Measurements from ENCODE around the gene USP6NL. TPM values are rescaled to one million over a fixed set of nuclear protein-coding genes. Genes with fewer than 3 reads are reported as not detected.

The USP6NL gene
- polyA plus RNA-seq, 1 of the 3 experiments (the other 2 are of a cell fraction): 8.9 TPM

DNA sequence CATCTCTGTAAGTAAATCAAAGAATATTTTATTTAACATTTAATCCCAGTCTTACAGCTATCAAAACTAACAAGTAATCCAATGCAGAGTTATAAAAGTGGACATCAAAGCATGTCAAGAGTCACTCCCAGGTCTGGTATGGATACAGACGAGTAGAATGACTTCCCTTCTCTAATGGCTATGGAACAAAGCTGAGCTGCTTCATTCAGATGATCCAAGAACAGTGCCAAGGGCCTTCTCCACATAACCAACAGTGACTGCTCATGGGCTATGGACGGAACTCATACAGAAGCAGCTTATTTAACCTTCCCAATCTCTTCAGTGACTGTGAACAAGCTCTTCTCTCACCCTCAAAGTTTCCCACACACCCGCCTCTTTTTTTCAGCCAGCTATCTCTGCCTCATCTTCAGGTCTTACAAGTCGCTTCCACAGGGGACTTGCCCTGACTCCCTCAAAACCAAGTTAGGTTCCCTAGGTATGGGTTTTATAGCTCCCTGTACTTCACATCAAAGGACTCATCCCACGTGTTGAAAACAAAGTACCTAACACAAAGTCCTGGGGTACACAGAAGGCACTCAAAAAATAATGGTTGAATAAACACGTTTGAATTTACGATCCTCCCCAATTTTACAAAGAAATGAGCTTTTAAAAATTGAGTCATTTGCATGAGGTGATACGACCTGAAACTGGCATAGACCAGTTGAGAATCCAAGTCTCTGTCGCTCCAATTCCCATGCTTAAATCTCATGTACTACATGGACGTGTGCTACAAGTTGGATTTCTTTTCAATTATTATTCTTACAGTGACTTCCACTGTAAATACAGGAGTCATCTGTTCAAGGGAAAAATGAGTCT is 3.1 kb downstream of the USP6NL start:
- ChIA-PET CTCF (interaction anchor here (0.6 to 2.5 kb wide), 6 partner anchors 14 to 184 kb away, joined by 3 to 10 read pairs (median 4); no protein-coding TSS in a partner anchor), POLR2A (no interaction called here)
- H3K27me3 ChIP-seq (ENCODE audit: insufficient read depth): no peaks in the 10 kb centered on the region
- no peak for TF ChIP-seq EP300 (IDR thresholded peaks at IDR 0.05; ENCODE audit: borderline replicate concordance in 1 of 2, low read depth in 1 of 2, low read length in 1 of 2)
- no peak for TF ChIP-seq GATA2 (CRISPR knock-in tag; IDR thresholded peaks at IDR 0.05)
- TF ChIP-seq TAF1 (IDR thresholded peaks at IDR 0.05; ENCODE audit: borderline replicate concordance, low read depth, low read length): no peak
- no peaks in the 10 kb centered on the region for H3K36me3 ChIP-seq (replicated peaks in 1 of 2; ENCODE audit: control insufficient read depth in 1 of 2, insufficient read depth in 2 of 2, low read length in 1 of 2)
- no peak overlapping the region for H3K4me2 ChIP-seq
- H4K20me1 ChIP-seq (ENCODE audit: insufficient read depth): peaks cover 23% of the 10 kb centered on the region
- H3K79me2 ChIP-seq (ENCODE audit: insufficient read depth): peaks cover 69% of the 10 kb centered on the region
- no peaks in the 10 kb centered on the region for H3K9me2 ChIP-seq
- peaks cover 11% of the 10 kb centered on the region; the same call in 1 of the 2 replicates for H3K9me3 ChIP-seq
- peaks cover 10 to 11% of the 10 kb centered on the region in 2 experiments for H3K4me1 ChIP-seq (ENCODE audit: control insufficient read depth in 1 of 2, insufficient read depth in 2 of 2, low read depth in 1 of 2, low read length in 1 of 2)
- no peak for DNase-seq
- H3K4me3 ChIP-seq (ENCODE audit: low read depth in 2 of 2, low read length in 1 of 2): no peak overlapping the region
- peaks cover 7% of the 10 kb centered on the region for H3F3A ChIP-seq (replicated peaks; ENCODE audit: insufficient read depth)
- no peak overlapping the region for H2AFZ ChIP-seq (ENCODE audit: low read depth)
- 95% methylated on average over 10 of the region's 10 CpGs for WGBS (ENCODE audit: low lambda C conversion rate)
- H3K9ac ChIP-seq: no peak overlapping the region
- no peak overlapping the region for H3K27ac ChIP-seq (ENCODE audit: low read depth in 2 of 2, low read length in 1 of 2)

DNA sequence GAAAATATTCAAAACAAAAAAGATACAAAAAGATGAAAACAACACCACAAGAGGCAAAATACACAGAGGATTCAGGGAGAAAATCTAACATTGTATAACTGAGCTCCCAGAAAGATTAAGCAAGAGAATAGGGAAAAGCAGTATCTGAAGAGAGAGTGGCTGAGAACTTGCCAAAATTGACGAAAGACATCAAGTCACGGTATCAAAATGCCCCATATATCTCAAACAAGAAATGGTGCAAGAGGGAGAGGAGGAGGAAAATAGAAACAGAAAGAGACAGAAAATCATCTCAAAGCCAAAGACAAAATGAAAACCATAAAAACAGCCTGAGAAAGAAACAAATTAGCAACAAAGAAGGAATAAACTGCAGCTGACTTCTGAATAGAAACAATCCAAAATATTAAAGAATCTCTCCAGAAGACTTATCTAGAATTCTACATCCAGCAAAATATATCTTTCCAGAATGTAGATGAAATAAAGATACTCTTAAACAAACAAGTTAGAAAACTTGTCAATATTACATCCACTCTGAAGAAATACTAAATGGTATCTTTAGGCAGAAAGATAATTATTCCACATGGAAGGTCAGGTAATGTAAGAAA is 5.5 kb downstream of the USP6NL start:
- Histone ChIP-seq H3K27me3 (ENCODE audit: insufficient read depth) (no peaks in the 10 kb centered on the region), H3K4me2 (no peak overlapping the region), H3K27ac (ENCODE audit: low read depth in 2 of 2, low read length in 1 of 2) (no peak overlapping the region), H3K4me1 (ENCODE audit: control insufficient read depth in 1 of 2, insufficient read depth in 2 of 2, low read depth in 1 of 2, low read length in 1 of 2) (peaks cover 10 to 14% of the 10 kb centered on the region in 2 experiments), H3K79me2 (ENCODE audit: insufficient read depth) (peaks cover 92% of the 10 kb centered on the region), H3K9me3 (peaks cover 11% of the 10 kb centered on the region; the same call in 1 of the 2 replicates), H3K4me3 (ENCODE audit: low read depth in 2 of 2, low read length in 1 of 2) (no peak overlapping the region), H3K36me3 (replicated peaks in 1 of 2; ENCODE audit: control insufficient read depth in 1 of 2, insufficient read depth in 2 of 2, low read length in 1 of 2) (no peaks in the 10 kb centered on the region), H3K9me2 (no peaks in the 10 kb centered on the region), H4K20me1 (ENCODE audit: insufficient read depth) (peaks cover 34% of the 10 kb centered on the region), H3F3A (replicated peaks; ENCODE audit: insufficient read depth) (no peaks in the 10 kb centered on the region), H3K9ac (no peak overlapping the region), H2AFZ (ENCODE audit: low read depth) (no peak overlapping the region)
- POLR2A ChIA-PET: no interaction called here
- no peak for DNase-seq
- TF ChIP-seq TEAD4 (IDR thresholded peaks at IDR 0.05; ENCODE audit: borderline replicate concordance, insufficient read depth) (no peak), RCOR1 (IDR thresholded peaks at IDR 0.05; ENCODE audit: low read length) (no peak), JUND (IDR thresholded peaks at IDR 0.05) (no peak), POLR2AphosphoS5 (IDR thresholded peaks at IDR 0.05; ENCODE audit: low read depth, low read length) (no peak), TCF12 (IDR thresholded peaks at IDR 0.05) (no peak), GATA2 (CRISPR knock-in tag; IDR thresholded peaks at IDR 0.05) (no peak), SMC3 (IDR thresholded peaks at IDR 0.05; ENCODE audit: low read depth, low read length) (no peak), RXRA (IDR thresholded peaks at IDR 0.05; ENCODE audit: borderline replicate concordance, low read depth) (no peak), SIN3A (IDR thresholded peaks at IDR 0.05; ENCODE audit: borderline replicate concordance, low read depth, low read length) (no peak), TAF1 (IDR thresholded peaks at IDR 0.05; ENCODE audit: borderline replicate concordance, low read depth, low read length) (no peak)
- TF ChIP-seq, protein P1, sequence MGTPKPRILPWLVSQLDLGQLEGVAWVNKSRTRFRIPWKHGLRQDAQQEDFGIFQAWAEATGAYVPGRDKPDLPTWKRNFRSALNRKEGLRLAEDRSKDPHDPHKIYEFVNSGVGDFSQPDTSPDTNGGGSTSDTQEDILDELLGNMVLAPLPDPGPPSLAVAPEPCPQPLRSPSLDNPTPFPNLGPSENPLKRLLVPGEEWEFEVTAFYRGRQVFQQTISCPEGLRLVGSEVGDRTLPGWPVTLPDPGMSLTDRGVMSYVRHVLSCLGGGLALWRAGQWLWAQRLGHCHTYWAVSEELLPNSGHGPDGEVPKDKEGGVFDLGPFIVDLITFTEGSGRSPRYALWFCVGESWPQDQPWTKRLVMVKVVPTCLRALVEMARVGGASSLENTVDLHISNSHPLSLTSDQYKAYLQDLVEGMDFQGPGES (IDR thresholded peaks at IDR 0.05; ENCODE audit: low read depth, low read length): no peak
- TF ChIP-seq, protein P2, sequence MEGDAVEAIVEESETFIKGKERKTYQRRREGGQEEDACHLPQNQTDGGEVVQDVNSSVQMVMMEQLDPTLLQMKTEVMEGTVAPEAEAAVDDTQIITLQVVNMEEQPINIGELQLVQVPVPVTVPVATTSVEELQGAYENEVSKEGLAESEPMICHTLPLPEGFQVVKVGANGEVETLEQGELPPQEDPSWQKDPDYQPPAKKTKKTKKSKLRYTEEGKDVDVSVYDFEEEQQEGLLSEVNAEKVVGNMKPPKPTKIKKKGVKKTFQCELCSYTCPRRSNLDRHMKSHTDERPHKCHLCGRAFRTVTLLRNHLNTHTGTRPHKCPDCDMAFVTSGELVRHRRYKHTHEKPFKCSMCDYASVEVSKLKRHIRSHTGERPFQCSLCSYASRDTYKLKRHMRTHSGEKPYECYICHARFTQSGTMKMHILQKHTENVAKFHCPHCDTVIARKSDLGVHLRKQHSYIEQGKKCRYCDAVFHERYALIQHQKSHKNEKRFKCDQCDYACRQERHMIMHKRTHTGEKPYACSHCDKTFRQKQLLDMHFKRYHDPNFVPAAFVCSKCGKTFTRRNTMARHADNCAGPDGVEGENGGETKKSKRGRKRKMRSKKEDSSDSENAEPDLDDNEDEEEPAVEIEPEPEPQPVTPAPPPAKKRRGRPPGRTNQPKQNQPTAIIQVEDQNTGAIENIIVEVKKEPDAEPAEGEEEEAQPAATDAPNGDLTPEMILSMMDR (IDR thresholded peaks at IDR 0.05): no peak
- TF ChIP-seq, protein P3, sequence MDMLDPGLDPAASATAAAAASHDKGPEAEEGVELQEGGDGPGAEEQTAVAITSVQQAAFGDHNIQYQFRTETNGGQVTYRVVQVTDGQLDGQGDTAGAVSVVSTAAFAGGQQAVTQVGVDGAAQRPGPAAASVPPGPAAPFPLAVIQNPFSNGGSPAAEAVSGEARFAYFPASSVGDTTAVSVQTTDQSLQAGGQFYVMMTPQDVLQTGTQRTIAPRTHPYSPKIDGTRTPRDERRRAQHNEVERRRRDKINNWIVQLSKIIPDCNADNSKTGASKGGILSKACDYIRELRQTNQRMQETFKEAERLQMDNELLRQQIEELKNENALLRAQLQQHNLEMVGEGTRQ (IDR thresholded peaks at IDR 0.05; ENCODE audit: borderline replicate concordance, low read depth, low read length): no peak
- TF ChIP-seq, protein P4, sequence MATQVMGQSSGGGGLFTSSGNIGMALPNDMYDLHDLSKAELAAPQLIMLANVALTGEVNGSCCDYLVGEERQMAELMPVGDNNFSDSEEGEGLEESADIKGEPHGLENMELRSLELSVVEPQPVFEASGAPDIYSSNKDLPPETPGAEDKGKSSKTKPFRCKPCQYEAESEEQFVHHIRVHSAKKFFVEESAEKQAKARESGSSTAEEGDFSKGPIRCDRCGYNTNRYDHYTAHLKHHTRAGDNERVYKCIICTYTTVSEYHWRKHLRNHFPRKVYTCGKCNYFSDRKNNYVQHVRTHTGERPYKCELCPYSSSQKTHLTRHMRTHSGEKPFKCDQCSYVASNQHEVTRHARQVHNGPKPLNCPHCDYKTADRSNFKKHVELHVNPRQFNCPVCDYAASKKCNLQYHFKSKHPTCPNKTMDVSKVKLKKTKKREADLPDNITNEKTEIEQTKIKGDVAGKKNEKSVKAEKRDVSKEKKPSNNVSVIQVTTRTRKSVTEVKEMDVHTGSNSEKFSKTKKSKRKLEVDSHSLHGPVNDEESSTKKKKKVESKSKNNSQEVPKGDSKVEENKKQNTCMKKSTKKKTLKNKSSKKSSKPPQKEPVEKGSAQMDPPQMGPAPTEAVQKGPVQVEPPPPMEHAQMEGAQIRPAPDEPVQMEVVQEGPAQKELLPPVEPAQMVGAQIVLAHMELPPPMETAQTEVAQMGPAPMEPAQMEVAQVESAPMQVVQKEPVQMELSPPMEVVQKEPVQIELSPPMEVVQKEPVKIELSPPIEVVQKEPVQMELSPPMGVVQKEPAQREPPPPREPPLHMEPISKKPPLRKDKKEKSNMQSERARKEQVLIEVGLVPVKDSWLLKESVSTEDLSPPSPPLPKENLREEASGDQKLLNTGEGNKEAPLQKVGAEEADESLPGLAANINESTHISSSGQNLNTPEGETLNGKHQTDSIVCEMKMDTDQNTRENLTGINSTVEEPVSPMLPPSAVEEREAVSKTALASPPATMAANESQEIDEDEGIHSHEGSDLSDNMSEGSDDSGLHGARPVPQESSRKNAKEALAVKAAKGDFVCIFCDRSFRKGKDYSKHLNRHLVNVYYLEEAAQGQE (IDR thresholded peaks at IDR 0.05; ENCODE audit: low read depth, low read length): no peak
- WGBS (ENCODE audit: low lambda C conversion rate): 100% methylated on average over 2 of the region's 2 CpGs
- CTCF ChIA-PET: no interaction called here
